AG04450 (cell line): ENCODE measurements around the gene SMIM10L1. TPM values are rescaled to one million over a fixed set of nuclear protein-coding genes. Genes with fewer than 3 reads are reported as not detected.

ENCODE experiments used
- CTCF ChIA-PET: fragments of 300-600, 350-600 bp; formaldehyde crosslinking; extraction: SDS; loops from one replicate; lab custom pipeline; 2022; ENCODE audit warnings: antibody characterized with exemption, inconsistent platforms; lab: Charles Lee
- POLR2A ChIA-PET: fragments of 350-600 bp; formaldehyde crosslinking; extraction: SDS; loops from one replicate; lab custom pipeline; 2021; ENCODE audit warnings: antibody characterized with exemption, inconsistent platforms; lab: Yijun Ruan, JAX
- DNase-seq: peaks from one replicate; pipeline ENCODE4 v3.0.0-alpha.2; 2011; ENCODE audit warnings: low read depth, low spot score
- H3K27ac ChIP-seq: one replicate; pipeline ENCODE4 v1.5.1; 2012; ENCODE audit warnings: low read depth, low read length, control low read depth
- H3K27me3 ChIP-seq: one replicate; pipeline ENCODE4 v1.6.0; 2012; ENCODE audit warnings: low read length; ENCODE audit not compliant: control insufficient read depth, insufficient read depth
- H3K4me3 ChIP-seq: 2 replicates; pipeline ENCODE4 v1.5.1; 2011; ENCODE audit warnings: mild to moderate bottlenecking, low read depth, low read length, control low read depth
- H3K9me3 ChIP-seq: 2 replicates; pipeline ENCODE4 v1.5.1; 2012; ENCODE audit warnings: low read length; ENCODE audit not compliant: control insufficient read depth, insufficient read depth
- CTCF ChIP-seq: IDR thresholded peaks from 2 replicates; pipeline ENCODE4 v1.5.1; 2011; ENCODE audit warnings: low read depth, low read length, control low read depth, inconsistent platforms
- polyA plus RNA-seq: library from polyadenylated mRNA; depleted of rRNA; stranded (reverse); fragments of >200 nt; gene quantifications from 2 replicates; pipeline ENCODE4 v1.2.3, GENCODE V29; 2011; rRNA removed

SMIM10L1 gene
- polyA plus RNA-seq, 1 experiment: 6.4 TPM

GRCh38 chr12:11204173-11204572, 33.2 kb downstream of the SMIM10L1 start:
- TF ChIP-seq CTCF: no peak
- Histone ChIP-seq H3K4me3 (no peak overlapping the region), H3K9me3 (no peaks in the 10 kb centered on the region), H3K27ac (no peak overlapping the region), H3K27me3 (no peaks in the 10 kb centered on the region)
- no peak for DNase-seq
- ChIA-PET CTCF (interaction anchor here (0.8 to 1.3 kb wide), 2 partner anchors 429 to 433 kb away, joined by 3 to 6 read pairs; no protein-coding TSS in a partner anchor), POLR2A (no interaction called here)

GRCh38 chr12:11209113-11209512, 38.1 kb downstream of the SMIM10L1 start:
- Histone ChIP-seq H3K4me3 (no peak overlapping the region), H3K9me3 (no peaks in the 10 kb centered on the region), H3K27ac (no peak overlapping the region), H3K27me3 (no peaks in the 10 kb centered on the region)
- ChIA-PET CTCF (no interaction called here), POLR2A (no interaction called here)
- DNase-seq: no peak
- no peak for TF ChIP-seq CTCF

Other genes starting within 250 kb of the SMIM10L1 start
- 0.16 TPM in 1 of 2 replicates, not detected in the other for gene PRH2, start 242.0 kb upstream of the SMIM10L1 start, polyA plus RNA-seq
- 2.1 and 3.2 TPM in 2 replicates for gene TAS2R14, start 231.9 kb upstream of the SMIM10L1 start, polyA plus RNA-seq
- gene TAS2R50, start 184.3 kb upstream of the SMIM10L1 start, polyA plus RNA-seq: 0.21 and 0.24 TPM in 2 replicates
- gene TAS2R20, start 172.9 kb upstream of the SMIM10L1 start, polyA plus RNA-seq: 0.62 and 0.67 TPM in 2 replicates
- 0.46 and 0.48 TPM in 2 replicates for gene TAS2R19, start 148.6 kb upstream of the SMIM10L1 start, polyA plus RNA-seq
- 0.51 and 0.60 TPM in 2 replicates for gene TAS2R31, start 139.8 kb upstream of the SMIM10L1 start, polyA plus RNA-seq
- 0.30 TPM in 1 of 2 replicates, not detected in the other for gene TAS2R46, start 108.9 kb upstream of the SMIM10L1 start, polyA plus RNA-seq
- gene TAS2R43, start 78.9 kb upstream of the SMIM10L1 start, polyA plus RNA-seq: not detected in 2 replicates
- 0.07 TPM in 1 of 2 replicates, not detected in the other for gene TAS2R30, start 36.5 kb upstream of the SMIM10L1 start, polyA plus RNA-seq
- not detected in 2 replicates for gene TAS2R42, start 15.7 kb downstream of the SMIM10L1 start, polyA plus RNA-seq
- not detected in 2 replicates for gene PRB3, start 98.5 kb downstream of the SMIM10L1 start, polyA plus RNA-seq
- gene PRB4, start 139.2 kb downstream of the SMIM10L1 start, polyA plus RNA-seq: not detected in 2 replicates
- not detected in 2 replicates for gene PRB2, start 224.4 kb downstream of the SMIM10L1 start, polyA plus RNA-seq